HG03175 (cell line): Measurements from ENCODE around the gene NDUFB10.
A peak's percentile ranks its signal among the peaks of the same experiment; 100 is the strongest.

Source experiments
- ATAC-seq: cut with Tn5 transposase; IDR thresholded peaks from one replicate; pipeline ENCODE4 v1.9.1; 2021; ENCODE audit warnings: mild to moderate bottlenecking, moderate library complexity; ENCODE audit not compliant: unreplicated experiment

The NDUFB10 gene

DNA sequence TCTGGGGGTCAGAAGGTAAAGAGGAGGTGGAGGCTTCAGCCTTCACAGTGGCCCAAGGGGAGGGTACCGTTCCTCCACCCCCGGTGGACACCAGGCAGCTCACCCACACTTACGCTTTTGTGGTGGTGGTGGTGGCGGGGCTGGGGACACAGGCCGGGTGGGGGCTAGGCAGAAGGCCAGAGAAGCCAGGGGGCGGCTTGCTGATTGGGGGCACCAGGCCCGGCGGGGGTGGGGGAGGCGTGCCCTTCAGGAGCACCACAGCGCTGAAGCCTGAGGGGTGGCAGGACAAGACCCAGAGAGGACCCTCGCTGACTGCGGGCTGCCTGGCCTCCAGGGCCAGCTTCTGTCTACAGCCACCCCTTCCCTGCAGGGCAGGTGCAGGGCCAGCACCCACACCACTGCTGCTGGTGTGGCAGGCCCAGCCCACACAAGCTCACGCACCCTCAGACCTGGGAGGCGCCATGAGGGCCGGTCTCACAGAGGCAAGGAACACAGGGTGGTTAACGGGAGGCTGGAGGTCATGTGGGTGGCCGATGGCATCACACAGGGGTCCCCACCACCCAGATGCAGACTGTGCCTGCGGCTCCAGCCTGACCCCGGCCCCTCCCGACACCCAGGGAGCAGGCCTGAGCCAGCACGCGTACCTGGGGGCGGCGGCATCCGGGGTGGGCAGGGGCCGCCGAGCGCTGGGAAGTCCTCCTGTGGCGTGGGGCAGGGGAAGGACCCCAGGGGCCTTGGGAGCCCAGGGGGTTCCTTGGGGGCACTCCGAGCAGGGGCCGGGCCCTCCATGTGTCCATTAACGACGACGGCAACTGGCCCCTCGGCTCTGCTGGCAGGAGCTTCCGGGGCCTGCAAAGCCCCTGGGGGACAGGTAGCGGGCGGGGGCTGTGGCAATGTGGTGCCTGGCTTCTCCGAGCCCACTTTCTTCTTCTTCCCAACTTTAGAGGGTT lies 39.8 kb downstream of the NDUFB10 start:
- ATAC-seq, result no peak

DNA sequence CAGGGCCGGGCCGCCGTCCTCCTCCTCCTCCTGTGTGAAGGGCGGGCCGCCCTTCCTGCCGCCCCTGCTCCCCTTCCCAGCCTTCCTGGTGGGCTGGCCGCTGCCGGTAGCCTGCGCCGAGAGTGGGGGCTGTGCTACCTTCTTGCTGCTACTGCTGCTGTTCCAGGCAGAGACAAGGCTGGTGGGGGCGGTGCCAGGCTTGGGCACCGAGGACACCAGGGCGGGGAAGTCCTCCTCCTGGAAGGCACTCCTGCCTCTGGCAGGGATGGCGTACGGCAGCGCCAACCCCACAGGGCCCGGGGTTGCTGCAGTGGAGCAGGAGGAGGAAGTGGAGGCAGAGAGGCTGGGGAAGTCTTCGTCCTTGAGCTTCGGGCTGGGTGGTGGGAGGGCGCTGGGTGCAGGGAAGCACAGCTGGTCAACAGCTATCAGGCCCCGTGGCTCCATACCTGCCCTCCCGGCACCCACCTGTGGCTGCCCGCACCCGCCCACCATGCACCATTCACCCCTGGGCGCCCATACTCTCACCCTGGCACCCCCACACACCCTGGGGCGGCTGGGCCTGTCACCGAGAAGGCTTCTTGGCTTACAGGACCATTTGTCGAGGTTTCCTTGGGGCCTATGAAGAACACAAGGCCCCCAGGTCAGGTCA lies 40.7 kb downstream of the NDUFB10 start:
- no peak for ATAC-seq

DNA sequence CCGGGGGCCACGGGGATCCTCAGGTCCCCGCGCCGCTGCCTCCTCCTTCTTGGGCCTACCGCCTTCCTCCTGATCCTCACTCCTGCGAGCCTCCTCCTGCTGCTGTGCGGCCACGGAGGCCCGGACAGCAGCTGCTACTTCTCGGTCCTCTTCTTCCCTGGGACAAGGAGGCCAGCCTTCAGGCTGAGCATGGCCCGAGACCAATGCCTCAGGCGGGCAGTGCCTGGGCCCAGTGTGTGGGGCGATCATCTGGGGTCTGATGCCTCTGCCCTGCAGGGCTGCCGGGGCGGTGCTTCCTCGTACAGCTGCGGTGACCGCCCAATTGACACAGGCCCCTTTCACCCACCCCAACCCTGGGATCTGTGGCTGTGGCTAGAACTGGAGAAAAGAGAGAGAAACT lies 41.7 kb downstream of the NDUFB10 start:
- ATAC-seq, result no peak

DNA sequence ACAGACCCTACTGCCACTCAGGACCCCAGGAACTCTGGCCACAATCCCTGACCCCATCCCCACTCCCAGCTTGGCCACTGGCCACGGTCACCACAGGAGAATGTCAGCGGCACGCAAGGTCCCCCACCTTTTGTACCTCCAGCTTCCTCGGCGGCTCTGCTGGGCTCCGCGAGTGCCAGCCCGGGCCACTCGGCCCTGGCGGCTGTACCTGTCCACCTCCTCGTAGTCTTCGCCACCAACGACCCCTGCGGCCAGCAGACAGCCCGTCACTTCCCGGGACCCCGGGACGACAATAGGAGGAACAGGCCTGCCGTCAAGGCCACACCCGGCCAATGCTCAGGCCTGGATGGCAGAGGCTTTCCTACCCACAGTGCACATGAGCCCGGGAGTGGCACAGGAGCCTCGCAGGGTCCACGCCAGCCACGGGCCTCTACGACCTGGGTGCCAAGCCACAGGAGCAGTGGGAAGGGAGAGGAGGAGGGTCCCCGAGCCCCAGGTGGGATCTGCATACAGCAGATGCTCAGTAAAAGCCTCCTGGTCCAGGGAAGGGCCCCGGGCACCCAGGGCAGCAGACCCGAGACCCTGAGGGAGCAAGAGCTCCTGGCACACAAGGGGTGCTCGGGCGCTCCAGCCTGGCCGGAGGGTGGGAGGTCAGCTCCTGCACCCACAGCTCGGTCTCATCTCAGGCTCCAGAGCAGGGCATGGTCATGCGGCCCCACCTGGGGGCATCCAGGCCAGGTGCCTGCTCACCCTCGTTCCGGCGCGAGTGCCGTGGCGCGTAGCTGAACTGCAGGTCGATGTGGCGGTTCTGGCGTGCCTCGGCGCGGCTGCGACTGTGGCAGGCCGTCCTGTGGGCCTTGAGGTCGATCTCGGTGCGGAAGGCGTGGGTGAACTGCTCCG lies 42.4 kb downstream of the NDUFB10 start:
- ATAC-seq, result no peak

GRCh38 chr16:2002406-2003230 lies 43.3 kb downstream of the NDUFB10 start:
- ATAC-seq, result no peak

DNA sequence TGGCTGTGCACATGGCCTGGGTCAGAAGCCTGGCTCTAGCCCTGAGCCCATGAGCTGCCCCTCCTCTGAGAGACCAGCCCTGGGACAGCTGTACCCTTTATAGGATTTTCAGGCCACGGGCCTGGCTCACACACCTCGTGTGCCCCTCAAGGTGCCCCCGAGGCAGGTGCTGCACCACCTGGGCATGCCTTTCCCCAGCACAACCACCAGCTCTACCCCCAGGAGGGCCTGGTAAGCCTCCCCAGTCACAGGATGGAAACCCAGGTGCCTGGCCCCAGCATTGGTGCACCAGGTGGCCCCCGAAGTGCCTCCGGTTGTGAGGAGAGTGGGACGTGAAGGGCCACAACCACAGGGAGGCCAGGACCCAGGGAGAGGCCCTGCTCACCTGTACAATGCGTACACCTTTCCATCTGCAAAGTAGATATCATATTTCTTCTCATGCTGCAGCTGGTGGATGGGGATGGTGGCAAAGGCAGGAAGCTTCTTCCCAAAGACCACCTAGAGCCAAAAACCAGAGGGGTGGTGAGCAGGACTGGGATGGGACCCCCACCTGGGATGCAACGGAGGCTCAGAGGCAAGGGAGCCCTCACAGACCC lies 44.0 kb downstream of the NDUFB10 start:
- ATAC-seq, result no peak

- peak; percentile 81 for ATAC-seq
Observed at GRCh38 chr16:2003827-2004641, 44.7 kb downstream of the NDUFB10 start.

- no peak for ATAC-seq
Observed at GRCh38 chr16:2004795-2005517, 45.6 kb downstream of the NDUFB10 start.

DNA sequence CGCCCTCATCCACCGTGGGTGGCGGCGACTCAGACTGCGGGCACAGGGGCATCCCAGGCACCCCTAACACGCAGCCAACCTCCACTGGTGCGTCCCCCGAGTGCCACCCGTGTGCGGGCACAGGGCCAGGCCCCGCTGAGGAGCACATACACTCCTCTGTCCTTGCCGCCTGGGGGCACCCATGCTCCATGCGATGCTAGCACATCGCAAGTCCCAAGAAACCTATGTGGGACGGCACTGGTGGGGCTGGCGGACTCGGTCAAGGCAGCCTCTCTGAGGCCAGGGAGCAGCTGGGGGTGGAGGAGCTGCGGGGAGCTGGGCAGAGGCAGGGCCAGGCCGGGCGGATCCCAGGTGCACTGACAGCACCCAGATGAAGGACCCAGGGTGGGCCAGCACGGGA lies 46.3 kb downstream of the NDUFB10 start:
- ATAC-seq, result no peak

GRCh38 chr16:2006317-2006716 lies 47.0 kb downstream of the NDUFB10 start:
- ATAC-seq, result no peak

DNA sequence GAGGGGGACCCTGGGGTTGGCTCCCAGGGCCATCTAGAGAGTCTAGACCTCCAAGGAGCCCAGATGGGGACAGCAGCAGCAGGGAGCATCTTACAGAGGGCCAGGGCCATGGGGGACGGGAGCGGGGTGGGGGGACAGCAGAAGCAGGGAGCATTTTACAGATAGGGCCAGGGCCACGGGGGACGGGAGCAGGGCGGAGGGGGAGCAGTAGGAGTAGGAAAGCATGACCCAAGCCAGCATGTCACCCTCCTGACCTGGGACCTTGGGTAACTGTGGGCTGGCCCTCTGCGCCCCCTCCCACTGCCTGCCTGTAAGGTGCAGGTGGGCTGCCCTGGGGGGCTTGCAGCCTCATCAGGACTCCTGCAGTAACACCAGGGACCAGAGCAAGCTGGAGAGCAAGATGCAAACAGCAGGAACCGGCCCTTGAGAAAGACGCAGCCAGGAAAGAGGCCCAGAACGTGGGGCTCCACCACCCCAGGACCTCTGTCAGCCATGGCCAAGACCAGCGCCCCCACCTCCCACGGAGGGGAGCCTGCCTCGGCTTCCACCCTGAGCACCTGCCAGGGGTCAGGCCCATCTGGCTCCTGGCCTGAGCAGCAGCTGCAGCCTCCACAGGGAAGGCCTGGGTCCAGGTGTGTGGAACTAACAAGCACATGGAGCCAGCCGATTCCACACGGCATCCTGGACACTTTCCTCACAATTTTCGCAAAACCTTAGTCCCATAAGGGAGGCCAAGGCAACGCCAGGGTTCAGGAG lies 47.9 kb downstream of the NDUFB10 start:
- ATAC-seq, result no peak

DNA sequence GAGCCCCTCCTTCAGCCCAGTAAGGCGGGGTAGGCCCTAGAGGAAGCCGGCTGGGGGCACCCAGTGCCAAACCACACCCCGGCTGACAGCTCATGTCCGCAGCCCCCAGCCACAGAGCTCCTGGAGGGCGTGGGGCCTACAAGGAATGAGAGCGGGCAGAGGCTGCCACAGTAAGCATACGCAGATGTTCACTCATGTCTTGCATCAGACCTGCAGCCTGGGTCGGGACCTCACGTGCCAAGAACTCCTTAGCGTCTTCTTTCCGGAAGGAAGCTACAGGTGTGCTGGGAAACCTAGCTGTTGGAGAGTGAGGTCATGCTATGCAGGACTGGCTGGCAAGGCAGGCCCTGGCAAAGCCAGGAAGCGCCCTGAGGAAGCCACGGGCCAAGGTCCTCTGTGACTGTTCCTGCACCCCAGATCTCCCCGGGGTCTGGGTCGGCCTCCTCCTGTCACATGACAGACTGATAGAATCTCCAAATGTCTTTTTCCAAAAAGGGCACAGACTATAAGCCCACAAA lies 48.7 kb downstream of the NDUFB10 start:
- ATAC-seq, result no peak

DNA sequence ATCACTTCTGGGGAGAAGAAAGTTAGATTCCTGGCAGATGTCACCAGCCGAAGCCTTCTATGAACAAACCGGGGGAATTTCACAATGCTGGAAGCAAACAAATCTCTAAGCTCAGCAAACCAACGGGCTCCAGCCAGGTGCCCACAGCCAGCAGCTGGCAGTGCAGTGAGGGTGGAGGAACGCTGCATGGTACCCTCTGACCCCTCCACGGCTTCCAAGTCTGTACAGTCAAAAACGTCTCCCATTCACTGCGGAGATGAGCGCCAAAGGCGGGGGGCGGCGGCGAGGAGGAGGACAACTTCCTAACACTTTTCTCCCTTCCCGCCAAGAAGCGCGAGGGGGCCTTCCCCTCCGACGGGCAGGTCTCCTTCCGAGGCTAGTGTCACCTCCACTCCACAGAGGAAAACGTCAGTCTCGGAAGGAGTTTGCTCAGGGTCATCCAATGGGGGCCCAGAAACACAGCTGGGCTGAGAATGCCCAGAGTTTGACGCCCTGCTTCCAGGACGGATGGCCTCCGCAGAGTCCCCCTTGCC lies 49.4 kb downstream of the NDUFB10 start:
- ATAC-seq, result no peak

DNA sequence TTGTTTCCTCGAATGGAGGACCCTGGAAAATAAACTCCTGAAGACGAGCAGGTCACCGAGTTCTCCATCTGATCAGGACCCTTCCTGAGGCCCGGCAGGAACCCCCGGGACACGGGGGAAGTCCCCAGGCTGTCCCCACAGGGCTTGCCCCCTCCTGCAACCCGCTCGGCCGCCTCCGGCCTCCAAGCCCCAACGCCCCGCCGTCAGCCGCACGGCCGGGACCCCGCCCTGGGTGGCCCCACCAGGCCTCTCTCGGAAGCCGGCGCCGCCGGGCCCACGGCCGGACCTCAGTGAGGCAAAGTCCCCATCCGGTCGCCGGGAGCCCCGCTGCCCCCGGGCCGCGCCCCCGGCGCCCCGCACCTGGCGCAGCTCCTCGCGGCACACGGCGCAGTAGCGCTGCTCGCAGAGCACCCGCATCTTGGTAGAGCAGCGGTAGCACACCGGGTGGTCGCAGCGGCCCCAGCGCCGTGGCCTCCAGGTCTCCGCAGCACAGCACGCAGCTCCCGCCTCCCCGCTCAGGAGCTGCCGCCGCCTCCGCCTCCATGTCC lies 49.9 kb downstream of the NDUFB10 start:
- peak; percentile 45 for ATAC-seq

- peak; percentile 85 for ATAC-seq
Observed at GRCh38 chr16:2009791-2010510, 50.6 kb downstream of the NDUFB10 start, which contains the start of gene ZNF598. TSS of gene ZNF598 (minus strand) at chr16:2009821.
